Activated CD4-positive, alpha-beta T cell treated with anti-CD3 and anti-CD28 coated beads for 48 hours (primary cell): ENCODE measurements around the gene LDHAL6B.
"Not testable (repeated sequence)": the region's sequence is repeated elsewhere in the genome, so short reads cannot be mapped to it uniquely, and the experiment has no call there.

Experiments
- DNase-seq: peaks from one replicate; pipeline ENCODE4 v3.0.0-alpha.2; 2020

The LDHAL6B gene

DNA sequence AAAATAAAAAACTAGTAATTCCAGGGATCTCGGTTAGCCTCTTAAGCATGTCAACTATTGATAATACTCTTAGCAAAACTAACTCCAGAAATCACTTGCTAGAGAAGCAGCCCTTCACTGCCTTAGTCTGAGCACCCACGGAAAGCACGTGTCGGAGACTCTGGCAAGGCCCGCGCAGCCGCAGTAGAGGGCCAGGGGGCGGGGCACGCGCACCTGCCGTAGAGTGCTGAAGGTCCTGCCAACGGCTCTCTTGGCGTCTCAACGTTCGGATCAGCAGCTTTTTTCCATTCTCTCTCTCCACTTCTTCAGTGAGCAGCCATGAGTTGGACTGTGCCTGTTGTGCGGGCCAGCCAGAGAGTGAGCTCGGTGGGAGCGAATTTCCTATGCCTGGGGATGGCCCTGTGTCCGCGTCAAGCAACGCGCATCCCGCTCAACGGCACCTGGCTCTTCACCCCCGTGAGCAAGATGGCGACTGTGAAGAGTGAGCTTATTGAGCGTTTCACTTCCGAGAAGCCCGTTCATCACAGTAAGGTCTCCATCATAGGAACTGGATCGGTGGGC lies at the start of gene LDHAL6B:
LDHAL6B (plus strand) TSS at position 221 of the 561 bp plus-strand sequence; CDS start at position 319, 98 bp downstream.
- no peak for DNase-seq

DNA sequence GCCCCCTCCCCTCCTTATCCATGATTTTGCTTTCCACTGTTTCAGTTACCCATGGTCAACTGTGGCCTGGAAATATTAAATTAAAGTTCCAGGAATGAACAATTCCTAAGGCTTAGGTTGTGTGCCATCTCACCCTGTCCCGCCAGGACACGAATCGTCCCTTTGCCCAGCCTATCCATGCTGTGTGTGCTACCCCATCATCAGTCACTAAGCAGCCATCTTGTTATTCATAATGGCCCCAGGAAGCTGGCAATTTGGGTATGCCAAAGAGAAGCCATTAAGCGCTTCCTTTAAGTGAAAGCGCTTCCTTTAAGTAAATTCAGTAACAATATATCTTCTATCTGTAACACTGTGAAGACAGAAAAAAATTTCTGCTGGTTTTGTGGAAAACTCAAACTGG lies 49.2 kb upstream of the LDHAL6B start:
- DNase-seq: no peak

DNA sequence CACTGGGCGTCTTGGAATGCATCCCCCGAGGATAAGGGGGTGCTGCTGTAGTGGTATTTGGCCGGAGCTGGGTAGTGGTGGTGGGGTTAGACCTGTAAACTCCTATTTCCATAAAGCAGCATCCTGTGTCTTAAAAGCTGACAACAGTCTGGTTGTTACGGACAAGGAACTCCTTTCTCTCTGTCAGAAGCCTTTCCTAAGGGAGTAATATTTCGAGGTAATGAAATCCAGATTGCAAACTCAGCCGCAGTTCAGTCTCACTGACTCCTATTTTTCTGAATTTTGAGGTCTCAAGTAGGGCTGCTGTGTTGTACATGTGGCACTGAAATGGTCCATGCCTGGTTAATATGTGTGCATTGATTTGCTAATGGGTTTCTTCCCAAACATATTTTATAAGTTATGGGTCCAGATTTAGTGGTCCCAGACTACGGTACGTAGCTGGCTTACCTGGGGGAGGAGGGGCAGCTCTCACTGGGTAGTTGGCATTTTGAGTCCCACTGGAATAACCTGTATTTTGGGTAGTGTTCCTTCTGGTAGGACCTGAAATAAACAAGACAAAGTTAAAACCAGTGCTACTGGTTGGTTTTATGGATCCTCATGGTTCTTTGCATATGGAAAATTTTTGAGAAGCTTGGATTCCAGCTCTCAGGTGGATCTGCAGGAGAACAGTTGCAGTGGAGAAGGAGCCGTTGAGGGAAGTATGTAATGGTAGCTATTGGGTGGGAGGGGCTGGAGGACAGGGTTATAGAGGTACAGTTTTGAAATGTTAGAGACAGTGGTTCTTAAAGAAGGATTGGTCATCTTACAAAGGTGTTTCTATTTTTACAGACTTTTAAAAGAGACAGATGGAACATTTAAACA lies 48.6 kb upstream of the LDHAL6B start:
- DNase-seq: no peak

DNA sequence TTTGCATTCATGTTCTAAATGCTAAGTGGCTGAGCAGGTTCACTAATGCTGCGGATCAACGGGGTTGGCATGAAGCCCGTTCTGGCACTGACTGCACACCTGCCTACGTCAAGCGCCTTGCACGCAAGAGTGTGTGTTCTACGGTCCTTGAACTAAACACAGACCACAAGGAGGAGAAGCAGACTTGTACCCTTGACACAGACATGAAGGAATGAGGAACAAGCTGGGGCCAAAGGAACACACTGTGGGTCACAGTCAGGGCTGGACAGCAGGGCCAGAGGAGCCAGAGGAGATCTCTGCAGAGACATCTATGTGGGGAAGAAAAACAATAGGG lies 48.0 kb upstream of the LDHAL6B start:
- DNase-seq: no peak

DNA sequence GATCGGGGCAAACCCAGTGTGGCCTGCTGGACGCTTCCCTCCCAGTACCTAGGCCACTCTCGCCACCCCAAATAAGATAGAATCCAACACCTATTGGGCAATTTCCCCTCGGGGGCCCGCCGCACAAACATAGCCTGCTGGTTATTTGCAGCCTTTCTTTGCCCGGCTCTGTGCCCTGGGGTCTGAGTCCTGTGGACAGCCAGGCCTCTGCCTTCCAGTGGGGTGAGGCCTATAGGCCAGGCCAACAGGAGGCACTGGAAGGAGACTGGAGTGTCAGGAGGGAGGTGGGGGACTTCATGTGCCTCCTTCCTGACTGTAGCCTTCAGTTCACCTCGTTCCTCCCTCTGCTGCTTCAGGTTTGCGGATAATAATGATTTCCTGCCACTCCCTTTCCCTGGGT lies 47.4 kb upstream of the LDHAL6B start:
- DNase-seq: no peak

DNA sequence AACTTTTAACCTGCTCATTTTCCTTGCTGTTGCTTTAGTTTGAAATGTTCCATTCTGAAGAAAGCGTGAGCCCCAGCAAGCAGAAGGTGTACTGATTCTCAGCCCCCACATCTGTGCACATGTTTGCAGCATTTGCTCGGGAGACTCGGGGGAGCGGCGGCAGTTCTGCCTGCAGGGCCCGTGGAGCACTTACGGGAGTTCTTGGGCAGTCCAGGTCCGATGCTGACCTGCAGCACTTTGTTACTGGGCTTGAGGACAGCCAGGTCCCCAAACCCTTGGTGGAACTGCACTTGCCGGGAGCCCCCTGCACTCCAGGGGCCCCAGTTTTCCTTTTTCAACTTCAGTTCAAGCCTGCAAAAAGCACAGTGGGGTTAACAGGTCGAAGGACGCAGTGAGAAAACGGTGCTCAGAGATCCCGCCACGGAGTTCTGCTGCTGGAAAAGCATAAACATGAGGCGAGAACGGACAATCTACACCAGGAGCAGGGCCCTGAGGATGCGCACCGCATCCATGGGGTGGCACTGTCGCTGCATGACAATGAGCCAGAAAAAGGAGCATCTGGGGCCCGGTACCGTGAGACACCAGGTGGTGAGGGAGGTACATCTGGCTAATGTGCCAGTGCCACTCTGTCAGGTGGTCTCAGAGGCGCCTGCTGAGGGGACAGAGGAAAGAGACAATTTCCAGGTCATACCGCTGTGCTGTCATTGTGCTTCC lies 45.6 kb upstream of the LDHAL6B start:
- DNase-seq: peak; percentile 44

DNA sequence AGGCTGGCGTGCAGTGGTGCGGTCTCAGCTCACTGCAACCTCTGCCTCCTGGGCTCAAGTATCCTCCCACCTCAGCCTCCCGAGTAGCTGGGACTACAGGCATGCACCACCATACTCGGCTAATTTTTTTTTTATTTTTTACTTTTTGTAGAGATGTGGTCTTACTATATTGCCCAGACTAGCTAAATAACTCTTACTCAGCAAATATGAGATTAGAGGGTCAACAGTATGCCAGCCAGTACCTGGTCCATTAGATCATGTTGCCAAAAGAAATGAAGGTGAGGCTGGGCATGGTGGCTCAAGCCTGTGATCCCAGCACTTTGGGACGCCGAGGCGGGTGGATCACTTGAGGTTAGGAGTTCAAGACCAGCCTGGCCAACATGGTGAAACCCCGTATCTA lies 44.6 kb upstream of the LDHAL6B start:
- DNase-seq: not testable (repeated sequence)

DNA sequence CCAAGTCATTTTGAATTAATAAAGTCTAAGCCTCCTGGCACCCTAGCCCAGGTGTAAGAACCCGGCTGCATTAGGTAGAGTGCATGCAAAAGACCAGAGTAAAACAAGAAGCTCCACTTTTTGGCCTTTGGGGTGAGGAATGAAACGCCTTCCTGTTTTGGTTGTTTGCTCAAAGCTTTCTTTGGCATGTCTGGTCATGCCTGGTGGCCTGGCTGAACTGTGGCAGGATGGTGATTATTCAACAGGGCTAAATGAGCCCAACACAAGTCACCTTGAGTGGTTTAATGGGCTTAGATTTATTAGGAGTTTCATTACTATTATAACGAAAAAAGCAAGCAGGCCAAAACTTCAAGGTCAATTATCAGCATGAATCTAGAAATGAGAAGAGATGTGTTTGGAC lies 40.9 kb upstream of the LDHAL6B start:
- DNase-seq: no peak

DNA sequence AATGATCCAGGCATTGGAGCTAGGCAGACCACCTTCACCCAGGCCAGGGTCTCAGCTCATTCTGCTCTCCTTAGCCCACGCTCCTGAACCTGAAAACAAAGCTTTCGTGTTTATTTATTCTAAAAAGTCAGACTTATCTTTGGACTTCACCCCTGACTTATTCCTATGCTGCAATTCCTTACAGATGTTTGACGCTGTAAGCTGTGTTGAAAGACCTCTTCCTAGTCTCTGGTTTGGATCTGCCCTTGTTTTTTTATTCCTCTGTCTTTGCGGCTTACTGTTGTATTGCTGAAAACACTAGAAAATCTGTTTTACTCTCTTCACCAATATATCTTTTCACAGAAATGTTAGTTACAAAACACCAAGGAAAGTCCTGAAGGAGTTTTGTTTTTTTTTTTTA lies 40.5 kb upstream of the LDHAL6B start:
- no peak for DNase-seq

DNA sequence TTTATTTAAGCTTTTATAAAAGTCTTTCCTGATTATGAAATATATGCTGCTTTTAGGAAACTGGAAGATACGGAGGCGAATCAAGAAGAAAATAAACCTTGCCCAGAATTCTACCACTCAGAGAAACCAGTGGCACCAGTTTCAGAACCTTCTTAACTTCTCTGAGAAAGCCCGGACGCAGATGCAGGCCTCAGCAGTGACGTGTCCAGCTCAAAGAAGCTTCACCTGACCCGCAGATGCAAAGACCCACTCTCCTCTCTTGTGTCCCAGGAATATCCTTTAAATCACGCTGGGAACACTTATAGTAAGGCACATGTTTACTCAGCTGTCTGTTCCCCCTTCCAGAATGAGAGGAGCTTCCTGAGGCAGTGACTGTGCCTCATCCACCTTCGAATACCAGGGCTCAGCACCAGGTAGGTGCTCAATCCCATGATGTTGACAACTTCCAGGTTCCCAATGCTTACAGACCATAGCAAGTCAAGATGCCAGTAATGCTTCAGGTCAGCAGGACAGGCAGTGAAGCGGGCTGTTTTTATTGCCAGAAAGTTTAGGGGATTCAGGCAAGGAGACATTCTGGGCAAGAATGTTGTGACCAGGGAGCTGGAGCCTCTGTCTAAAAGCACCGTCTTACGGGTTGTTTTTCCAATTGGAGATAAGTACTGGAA lies 39.9 kb upstream of the LDHAL6B start:
- no peak for DNase-seq

DNA sequence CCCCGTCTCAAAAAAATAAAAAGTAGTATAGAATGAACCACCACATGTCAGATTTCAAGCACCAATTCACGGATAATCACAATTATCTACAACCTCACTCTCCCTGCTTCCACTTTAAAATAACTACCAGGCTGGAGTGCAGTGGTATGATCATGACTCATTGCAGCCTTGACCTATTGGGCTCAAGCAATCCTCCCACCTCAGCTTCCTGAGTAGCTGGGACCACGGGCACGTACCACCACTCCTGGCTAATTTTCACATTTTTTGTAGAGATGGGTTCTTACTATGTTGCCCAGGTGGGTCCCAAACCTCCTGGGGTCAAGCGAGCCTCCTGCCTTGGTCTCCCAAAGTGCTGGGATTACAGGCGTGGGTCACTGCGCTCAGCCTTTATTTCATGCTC lies 38.1 kb upstream of the LDHAL6B start:
- no peak for DNase-seq

DNA sequence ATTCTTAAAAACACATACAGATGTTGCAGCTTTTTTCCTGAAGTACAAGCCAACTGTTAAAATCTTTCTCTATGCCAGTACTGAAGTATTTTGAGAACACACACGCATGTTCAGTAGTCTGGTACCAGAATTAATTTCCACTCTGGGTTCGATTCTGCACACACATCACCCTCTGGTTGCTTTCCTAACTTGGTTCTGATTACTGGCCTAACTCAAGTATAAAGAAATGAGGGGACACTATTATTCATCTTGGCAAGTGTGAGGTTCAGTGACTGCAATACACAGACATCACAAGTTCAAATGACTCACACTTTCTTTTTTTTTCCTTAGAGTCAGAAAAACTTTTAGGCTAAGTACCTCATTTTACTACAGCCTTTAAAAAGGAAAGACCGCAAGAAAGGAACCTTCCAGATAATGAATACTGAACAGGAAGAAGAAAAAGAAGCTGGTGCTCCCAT lies 37.4 kb upstream of the LDHAL6B start:
- no peak for DNase-seq

DNA sequence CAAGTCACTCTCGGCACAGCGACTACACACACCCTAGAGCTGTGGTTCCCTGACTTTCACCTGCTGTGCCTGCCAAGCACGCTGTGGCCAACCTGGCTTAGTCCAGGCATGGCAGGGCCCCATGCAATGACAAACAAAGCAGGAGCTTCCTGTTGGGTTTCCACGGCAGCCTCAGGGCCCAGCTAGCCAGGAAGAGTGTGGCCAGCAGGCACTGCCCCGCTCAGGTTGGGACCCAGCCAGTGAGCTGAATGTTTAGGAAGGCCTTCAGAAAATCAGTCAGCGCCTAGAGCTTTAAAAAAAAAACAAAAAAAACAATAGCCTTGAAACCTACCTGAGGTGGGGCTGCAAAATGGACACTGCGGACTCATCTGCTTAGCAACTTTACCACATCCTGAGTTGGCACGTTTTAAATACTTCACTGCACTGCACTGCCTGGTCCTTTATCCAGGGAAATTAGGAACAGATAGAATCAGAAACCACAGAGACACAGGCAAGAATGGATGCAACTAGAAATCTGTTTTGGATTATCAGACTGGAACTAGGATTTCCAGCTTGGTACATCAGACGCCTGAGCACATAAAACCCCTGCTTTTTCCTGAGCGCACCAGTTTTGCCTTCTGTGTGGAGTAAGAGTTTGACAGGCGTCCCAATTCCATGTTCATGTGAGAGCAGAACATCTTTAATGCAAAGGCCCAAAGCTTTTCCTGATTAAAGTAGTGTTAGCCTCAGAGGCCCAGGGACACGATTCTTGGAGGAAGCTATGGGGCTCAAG lies 36.2 kb upstream of the LDHAL6B start:
- DNase-seq: no peak

DNA sequence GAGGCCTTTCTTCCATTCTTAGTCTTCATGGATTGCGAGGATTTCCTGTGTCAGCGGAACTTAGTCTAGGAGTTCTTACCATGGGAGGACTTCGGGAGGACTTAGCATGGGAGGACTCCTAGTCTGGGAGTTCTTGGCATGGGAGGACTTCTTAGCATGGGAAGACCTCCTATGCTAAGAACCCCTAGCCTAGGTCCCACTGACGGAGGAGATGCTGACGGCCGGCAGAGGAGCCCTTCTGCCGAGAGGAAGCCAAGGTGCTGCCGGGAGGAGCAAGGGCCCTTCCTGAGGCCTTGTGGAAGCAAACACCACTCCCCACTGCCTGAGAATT lies 35.6 kb upstream of the LDHAL6B start:
- no peak for DNase-seq

DNA sequence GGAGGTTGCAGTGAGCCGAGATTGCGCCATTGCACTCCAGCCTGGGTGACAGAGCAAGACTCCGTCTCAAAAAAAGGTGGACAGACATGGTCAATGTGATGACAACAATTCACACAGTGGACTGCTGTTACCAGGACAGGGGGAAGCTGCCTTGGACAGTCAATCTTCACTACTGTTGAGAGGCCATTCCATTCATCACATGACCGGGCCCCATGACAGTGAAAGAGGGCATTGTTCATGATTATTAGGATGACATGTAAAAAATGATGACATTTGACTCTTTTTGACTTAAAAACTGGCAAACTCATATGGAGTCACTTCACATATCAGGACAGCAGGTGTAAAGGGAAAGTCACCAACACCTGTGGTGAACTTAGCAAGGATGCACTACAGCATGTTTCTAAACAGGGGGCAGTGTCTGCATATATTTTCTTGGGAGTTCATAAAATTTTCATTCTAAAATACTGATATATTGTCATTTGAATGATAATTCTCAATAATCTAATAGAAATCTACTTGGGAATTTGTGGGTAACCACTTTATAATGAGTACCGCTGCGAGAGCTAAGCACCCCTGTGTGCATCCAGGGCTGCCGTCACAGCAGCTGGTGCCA lies 34.2 kb upstream of the LDHAL6B start:
- no peak for DNase-seq

DNA sequence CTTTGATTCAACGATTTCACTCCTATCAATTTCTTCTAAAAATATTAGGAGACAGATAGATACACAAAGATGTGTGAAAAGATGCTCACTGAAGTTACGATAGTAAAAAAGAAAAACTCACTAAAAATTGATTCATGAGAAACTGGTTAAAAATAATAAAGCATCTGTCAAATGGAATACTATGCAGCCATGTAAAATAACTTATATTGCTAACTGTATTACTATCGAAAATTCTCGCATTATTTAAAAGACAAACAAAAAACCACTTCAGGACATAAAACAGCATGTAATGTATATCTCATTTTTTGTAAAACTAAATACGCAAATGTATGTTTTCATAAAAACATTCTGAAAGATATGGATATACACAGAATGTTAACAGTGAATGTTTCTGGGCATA lies 33.4 kb upstream of the LDHAL6B start:
- no peak for DNase-seq

DNA sequence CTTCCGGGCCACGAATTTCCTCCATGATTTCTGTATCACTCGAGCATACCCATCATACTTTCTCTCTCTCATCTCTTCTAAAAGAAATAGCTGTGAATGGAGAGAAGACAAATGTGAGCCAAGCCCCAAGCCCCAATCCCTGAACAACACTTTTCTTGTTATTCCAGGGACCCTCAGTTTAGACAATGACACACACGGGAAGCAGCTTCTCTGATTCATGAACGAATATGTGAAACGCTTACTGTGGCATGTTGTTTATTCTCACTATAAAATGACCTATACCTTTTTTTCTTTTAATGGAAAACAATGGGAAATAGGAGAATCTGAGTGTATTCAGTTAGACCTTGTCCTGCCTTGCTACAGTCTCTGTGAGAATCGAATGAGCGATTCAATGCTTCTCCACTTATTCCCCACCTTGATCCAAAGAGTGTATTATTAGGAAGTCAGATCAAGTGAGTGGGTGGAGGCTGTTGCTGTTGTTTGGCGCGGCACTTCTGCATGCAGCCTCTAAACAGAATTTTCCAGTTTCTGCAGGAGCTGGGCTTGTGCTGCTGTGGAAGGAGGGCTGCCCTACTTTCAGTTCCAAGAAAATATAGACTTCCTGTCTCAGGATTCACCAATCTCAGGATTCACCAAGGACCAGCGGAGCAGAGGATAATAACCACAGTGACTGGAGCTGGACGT lies 32.4 kb upstream of the LDHAL6B start:
- no peak for DNase-seq

DNA sequence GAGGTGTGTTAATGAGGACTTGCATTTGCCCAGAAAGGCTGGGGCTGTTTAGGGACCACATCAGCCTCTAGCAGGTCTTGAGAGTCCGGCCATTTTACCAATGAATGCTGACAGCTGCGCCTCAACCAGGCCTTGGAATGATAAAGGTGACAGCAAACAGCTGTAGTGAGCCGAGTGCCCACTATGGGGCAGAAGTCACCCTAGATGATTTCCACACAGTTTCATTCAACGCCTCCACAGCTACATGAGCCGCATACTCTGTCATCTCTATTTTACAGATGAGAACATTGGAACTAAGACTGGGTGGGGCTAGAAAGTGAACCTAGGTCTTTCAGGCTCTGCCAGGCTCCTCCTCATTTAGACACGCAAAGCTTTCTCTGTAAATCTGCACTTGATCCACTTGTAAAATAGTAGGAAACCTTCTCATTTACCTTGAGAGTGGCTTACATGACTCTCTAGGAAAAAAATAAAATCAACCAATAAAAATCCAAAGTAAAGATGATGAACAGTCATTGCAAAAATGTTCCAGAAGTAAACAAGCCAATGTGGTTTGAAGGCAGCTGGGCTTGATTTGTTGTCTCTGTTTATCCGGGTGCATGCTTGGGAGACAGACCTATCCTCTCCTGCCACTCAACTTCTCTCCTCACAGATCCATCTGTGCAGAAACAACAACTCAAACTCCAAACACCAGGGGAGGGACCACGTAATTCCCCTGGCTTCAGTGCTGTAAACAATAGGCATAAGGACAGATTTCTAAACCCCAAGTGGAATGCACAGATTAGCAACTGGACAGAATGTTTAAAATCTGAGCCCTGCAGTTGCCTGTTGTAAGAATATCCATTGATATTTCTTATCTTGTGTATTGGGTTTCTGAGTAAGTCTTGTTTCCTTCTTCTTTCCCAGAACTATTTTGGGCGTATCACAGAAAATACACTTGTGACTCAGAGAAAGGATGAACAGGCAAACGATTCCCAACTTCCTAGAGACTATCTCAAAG lies 31.5 kb upstream of the LDHAL6B start:
- peak; percentile 68 for DNase-seq

DNA sequence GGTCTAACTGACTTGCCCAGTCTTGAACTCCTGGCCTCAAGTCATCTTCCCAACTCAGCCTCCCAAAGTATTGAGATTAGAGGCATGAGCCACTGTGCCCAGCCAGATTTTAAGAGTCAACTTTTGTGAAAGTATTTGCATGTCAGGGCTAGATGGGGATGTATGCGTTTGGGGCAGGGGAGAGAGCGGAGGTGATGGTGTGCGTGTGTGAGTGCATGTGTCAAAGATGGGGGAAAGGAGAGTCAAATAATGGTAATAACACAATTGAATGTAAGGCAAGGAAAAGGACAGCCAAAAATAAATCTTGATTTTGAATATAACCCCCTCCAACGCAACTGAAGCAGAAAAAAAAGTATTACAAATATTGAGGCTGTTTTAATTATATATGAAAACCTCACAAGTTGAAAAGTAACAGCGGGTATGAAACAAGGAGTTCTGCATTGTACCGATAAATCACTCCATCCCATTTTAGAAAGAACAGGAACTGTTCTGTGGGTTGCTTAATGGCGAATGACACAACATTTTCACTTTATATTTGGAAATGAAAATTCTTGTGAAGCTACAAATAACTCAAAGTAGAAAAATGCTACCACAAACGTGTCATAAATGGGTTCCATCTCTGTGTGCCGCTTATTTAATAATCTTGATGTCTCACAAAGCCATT lies 29.9 kb upstream of the LDHAL6B start:
- no peak for DNase-seq

DNA sequence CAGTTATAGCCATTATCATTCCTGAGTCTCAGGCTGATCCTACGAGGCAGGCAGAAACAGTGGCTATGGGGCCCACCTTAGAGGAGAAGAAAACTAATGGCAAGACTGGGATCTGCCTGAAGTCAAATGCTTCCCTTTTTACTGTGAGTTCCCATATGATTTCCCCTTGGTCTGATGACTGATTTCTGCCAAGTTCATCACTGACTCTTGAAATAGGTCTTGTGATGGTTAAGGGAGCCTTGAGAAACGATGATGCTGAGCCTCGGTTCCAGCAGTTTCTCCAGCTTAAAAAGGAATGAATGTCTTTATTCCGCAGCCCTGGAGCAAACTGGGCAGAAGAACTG lies 29.4 kb upstream of the LDHAL6B start:
- DNase-seq: no peak
